HG03378 (cell line): ENCODE results near the gene PROC.
"Not testable (repeated sequence)": the region's sequence is repeated elsewhere in the genome, so short reads cannot be mapped to it uniquely, and the experiment has no call there.

Experiments used
- ATAC-seq: cut with Tn5 transposase; IDR thresholded peaks from one replicate; pipeline ENCODE4 v1.9.1; 2021; ENCODE audit warnings: mild to moderate bottlenecking, moderate library complexity; ENCODE audit not compliant: unreplicated experiment

Gene PROC

GRCh38 chr2:127392828-127393578 is 25.2 kb upstream of the PROC start:
- ATAC-seq: no peak

GRCh38 chr2:127394492-127394891 is 23.7 kb upstream of the PROC start:
- no peak for ATAC-seq

- no peak for ATAC-seq
Measured at GRCh38 chr2:127397568-127398238, 20.5 kb upstream of the PROC start.

- ATAC-seq: peak; percentile 87
Measured at GRCh38 chr2:127398239-127398590, 20.0 kb upstream of the PROC start.

- no peak for ATAC-seq
Measured at GRCh38 chr2:127400533-127400896, 17.7 kb upstream of the PROC start.

- ATAC-seq: no peak
Measured at GRCh38 chr2:127400897-127401756, 17.1 kb upstream of the PROC start.

- ATAC-seq: no peak
Measured at GRCh38 chr2:127401757-127402695, 16.2 kb upstream of the PROC start.

- no peak for ATAC-seq
Measured at GRCh38 chr2:127403460-127403859, 14.8 kb upstream of the PROC start.

- no peak for ATAC-seq
Measured at GRCh38 chr2:127404466-127405254, 13.6 kb upstream of the PROC start.

- no peak for ATAC-seq
Measured at GRCh38 chr2:127405255-127405610, 13.0 kb upstream of the PROC start.

GRCh38 chr2:127406454-127406853 is 11.8 kb upstream of the PROC start:
- ATAC-seq: no peak

- ATAC-seq: no peak
Measured at GRCh38 chr2:127407091-127407490, 11.1 kb upstream of the PROC start.

- no peak for ATAC-seq
Measured at GRCh38 chr2:127407661-127408003, 10.6 kb upstream of the PROC start.

GRCh38 chr2:127408004-127408806 is 10.0 kb upstream of the PROC start:
- ATAC-seq: no peak

GRCh38 chr2:127408807-127409099 is 9.5 kb upstream of the PROC start:
- ATAC-seq: no peak

GRCh38 chr2:127409716-127410115 is 8.5 kb upstream of the PROC start:
- ATAC-seq: not testable (repeated sequence)

GRCh38 chr2:127410871-127411652 is 7.2 kb upstream of the PROC start:
- ATAC-seq: peak; percentile 71

GRCh38 chr2:127411653-127412369 is 6.4 kb upstream of the PROC start:
- no peak for ATAC-seq
